Esophagus squamous epithelium (tissue), 4 donors: ENCODE results near the gene TBCK.

Experiments used
- POLR2A ChIP-seq, 4 donors: fragments of 450-650 bp; IDR thresholded peaks; one replicate each; pipeline ENCODE4 v1.6.1; 2017; ENCODE audit warnings: antibody characterized with exemption in 4 of 4, mild to moderate bottlenecking in 4 of 4, moderate library complexity in 3 of 4
- TF ChIP-seq, protein P1 (sequence below), 6 experiments: fragments of 450-650 bp in 4 of 6; fragments of 200-600 bp in 2 of 6; sonication (generic) in 2 of 6; IDR thresholded peaks; one replicate each; pipeline ENCODE4 v1.5.1; 2016 to 2019; ENCODE audit warnings: antibody characterized with exemption in 6 of 6, mild to moderate bottlenecking in 4 of 6, moderate library complexity in 4 of 6

DNA sequence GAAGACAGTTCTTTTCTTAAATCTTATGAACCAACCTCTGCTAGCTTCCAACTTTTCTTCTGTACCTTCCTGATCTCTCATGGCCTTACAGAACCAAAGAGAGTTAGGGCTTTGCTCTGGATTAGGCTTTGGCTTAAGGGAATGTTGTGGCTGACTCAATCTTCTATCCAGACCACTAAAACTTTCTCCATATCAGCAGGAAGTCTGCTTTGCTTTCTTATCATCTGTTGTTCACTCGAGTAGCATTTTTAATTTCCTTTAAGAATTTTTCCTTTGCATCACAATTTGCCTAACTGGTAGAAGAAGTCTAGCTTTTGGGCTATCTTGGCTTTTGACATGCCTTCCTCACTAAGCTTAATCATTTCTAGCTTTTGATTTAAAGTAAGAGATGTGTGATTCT, 167.0 kb downstream of the TBCK start:
- no peak for TF ChIP-seq POLR2A (IDR thresholded peaks at IDR 0.05)
- TF ChIP-seq, protein P1, sequence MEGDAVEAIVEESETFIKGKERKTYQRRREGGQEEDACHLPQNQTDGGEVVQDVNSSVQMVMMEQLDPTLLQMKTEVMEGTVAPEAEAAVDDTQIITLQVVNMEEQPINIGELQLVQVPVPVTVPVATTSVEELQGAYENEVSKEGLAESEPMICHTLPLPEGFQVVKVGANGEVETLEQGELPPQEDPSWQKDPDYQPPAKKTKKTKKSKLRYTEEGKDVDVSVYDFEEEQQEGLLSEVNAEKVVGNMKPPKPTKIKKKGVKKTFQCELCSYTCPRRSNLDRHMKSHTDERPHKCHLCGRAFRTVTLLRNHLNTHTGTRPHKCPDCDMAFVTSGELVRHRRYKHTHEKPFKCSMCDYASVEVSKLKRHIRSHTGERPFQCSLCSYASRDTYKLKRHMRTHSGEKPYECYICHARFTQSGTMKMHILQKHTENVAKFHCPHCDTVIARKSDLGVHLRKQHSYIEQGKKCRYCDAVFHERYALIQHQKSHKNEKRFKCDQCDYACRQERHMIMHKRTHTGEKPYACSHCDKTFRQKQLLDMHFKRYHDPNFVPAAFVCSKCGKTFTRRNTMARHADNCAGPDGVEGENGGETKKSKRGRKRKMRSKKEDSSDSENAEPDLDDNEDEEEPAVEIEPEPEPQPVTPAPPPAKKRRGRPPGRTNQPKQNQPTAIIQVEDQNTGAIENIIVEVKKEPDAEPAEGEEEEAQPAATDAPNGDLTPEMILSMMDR (IDR thresholded peaks at IDR 0.05) = no peak
